ENCODE results near the gene FLT3LG. TPM values are rescaled to one million over a fixed set of nuclear protein-coding genes. Genes with fewer than 3 reads are reported as not detected.

The FLT3LG gene
- total and polyA plus RNA-seq, 9 of the 15 experiments (the other 6 are each of a cell fraction or from before 2014, with no cell fraction given) = 0.31 to 6.4 (median 1.1) TPM

DNA sequence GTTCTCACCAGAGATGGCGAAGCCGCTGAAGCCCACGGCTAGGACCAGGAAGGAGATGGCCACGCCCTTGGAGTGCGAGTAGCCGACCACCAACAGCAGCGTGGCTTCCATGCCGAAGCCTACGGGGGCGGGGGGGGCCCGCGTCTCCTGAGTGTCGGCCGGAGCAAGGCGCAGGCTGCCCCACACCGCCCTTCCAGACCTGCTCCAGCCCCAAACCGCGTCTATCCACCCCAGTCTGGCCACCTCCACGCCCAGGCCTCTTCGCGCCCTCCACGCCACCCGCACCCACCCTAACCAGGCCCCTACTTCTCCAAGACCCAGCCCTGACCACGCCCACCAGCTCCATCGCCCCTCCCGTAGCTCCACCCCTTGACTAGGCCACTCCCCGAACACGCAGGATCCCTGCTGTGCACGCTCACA is 42.7 kb upstream of the FLT3LG start (continued):
- TF ChIP-seq, protein P1, sequence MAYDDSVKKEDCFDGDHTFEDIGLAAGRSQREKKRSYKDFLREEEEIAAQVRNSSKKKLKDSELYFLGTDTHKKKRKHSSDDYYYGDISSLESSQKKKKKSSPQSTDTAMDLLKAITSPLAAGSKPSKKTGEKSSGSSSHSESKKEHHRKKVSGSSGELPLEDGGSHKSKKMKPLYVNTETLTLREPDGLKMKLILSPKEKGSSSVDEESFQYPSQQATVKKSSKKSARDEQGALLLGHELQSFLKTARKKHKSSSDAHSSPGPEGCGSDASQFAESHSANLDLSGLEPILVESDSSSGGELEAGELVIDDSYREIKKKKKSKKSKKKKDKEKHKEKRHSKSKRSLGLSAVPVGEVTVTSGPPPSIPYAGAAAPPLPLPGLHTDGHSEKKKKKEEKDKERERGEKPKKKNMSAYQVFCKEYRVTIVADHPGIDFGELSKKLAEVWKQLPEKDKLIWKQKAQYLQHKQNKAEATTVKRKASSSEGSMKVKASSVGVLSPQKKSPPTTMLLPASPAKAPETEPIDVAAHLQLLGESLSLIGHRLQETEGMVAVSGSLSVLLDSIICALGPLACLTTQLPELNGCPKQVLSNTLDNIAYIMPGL (CRISPR knock-in tag; IDR thresholded peaks at IDR 0.05) = 0 out of 2 replicates have a peak, but pooled peaks have one; percentile 53
- peak in 1 of 2 experiments; percentile 23; a peak in 1 of 4 replicates for TF ChIP-seq MAZ (CRISPR knock-in tag; conservative IDR thresholded peaks at IDR 0.05 in 1 of 2, IDR thresholded peaks at IDR 0.05 in 1 of 2)
- TF ChIP-seq EWSR1 (IDR thresholded peaks at IDR 0.05; ENCODE audit: borderline replicate concordance, low read depth, partially characterized antibody) = no peak
- TF ChIP-seq XRCC5 (IDR thresholded peaks at IDR 0.05; ENCODE audit: low read depth, low read length) = no peak
- no peak for TF ChIP-seq CXXC5 (CRISPR knock-in tag; IDR thresholded peaks at IDR 0.05)
- no peak for TF ChIP-seq FOXA3 (CRISPR knock-in tag; conservative IDR thresholded peaks at IDR 0.05 in 1 of 2, IDR thresholded peaks at IDR 0.05 in 1 of 2)
- TF ChIP-seq, protein P2, sequence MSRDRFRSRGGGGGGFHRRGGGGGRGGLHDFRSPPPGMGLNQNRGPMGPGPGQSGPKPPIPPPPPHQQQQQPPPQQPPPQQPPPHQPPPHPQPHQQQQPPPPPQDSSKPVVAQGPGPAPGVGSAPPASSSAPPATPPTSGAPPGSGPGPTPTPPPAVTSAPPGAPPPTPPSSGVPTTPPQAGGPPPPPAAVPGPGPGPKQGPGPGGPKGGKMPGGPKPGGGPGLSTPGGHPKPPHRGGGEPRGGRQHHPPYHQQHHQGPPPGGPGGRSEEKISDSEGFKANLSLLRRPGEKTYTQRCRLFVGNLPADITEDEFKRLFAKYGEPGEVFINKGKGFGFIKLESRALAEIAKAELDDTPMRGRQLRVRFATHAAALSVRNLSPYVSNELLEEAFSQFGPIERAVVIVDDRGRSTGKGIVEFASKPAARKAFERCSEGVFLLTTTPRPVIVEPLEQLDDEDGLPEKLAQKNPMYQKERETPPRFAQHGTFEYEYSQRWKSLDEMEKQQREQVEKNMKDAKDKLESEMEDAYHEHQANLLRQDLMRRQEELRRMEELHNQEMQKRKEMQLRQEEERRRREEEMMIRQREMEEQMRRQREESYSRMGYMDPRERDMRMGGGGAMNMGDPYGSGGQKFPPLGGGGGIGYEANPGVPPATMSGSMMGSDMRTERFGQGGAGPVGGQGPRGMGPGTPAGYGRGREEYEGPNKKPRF (IDR thresholded peaks at IDR 0.05; ENCODE audit: low read depth, low read length) = no peak
- no peak for TF ChIP-seq PTRF (tag; IDR thresholded peaks at IDR 0.05)
- TF ChIP-seq CBX3 (IDR thresholded peaks at IDR 0.05; ENCODE audit: borderline replicate concordance in 1 of 2, low read length in 2 of 2) = no peak
- TF ChIP-seq CCAR2 (IDR thresholded peaks at IDR 0.05; ENCODE audit: low read depth, low read length) = no peak
- no peak for TF ChIP-seq NR2C2 (CRISPR knock-in tag; IDR thresholded peaks at IDR 0.05)
- no peak for TF ChIP-seq NR2C2 (tag; IDR thresholded peaks at IDR 0.05)
- no peak for TF ChIP-seq ZNF3 (CRISPR knock-in tag; IDR thresholded peaks at IDR 0.05)
- no peak for TF ChIP-seq ZNF551 (CRISPR knock-in tag; IDR thresholded peaks at IDR 0.05)
- no peak for TF ChIP-seq HMGN3 (IDR thresholded peaks at IDR 0.05; ENCODE audit: borderline replicate concordance, extremely low read depth, insufficient read length, low read depth, low read length)
- TF ChIP-seq, protein P3, sequence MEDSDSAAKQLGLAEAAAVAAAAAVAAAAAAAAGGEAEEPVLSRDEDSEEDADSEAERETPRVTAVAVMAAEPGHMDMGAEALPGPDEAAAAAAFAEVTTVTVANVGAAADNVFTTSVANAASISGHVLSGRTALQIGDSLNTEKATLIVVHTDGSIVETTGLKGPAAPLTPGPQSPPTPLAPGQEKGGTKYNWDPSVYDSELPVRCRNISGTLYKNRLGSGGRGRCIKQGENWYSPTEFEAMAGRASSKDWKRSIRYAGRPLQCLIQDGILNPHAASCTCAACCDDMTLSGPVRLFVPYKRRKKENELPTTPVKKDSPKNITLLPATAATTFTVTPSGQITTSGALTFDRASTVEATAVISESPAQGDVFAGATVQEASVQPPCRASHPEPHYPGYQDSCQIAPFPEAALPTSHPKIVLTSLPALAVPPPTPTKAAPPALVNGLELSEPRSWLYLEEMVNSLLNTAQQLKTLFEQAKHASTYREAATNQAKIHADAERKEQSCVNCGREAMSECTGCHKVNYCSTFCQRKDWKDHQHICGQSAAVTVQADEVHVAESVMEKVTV (CRISPR knock-in tag; IDR thresholded peaks at IDR 0.05) = no peak
- TF ChIP-seq SNIP1 (IDR thresholded peaks at IDR 0.05; ENCODE audit: low read depth) = no peak
- TF ChIP-seq, protein P4, sequence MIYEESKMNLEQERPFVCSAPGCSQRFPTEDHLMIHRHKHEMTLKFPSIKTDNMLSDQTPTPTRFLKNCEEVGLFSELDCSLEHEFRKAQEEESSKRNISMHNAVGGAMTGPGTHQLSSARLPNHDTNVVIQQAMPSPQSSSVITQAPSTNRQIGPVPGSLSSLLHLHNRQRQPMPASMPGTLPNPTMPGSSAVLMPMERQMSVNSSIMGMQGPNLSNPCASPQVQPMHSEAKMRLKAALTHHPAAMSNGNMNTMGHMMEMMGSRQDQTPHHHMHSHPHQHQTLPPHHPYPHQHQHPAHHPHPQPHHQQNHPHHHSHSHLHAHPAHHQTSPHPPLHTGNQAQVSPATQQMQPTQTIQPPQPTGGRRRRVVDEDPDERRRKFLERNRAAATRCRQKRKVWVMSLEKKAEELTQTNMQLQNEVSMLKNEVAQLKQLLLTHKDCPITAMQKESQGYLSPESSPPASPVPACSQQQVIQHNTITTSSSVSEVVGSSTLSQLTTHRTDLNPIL (CRISPR knock-in tag; IDR thresholded peaks at IDR 0.05) = no peak
- TF ChIP-seq ETV6 (IDR thresholded peaks at IDR 0.05; ENCODE audit: borderline replicate concordance in 1 of 2, low read depth in 2 of 2, low read length in 1 of 2) = no peak
- no peak for TF ChIP-seq ETV6 (CRISPR knock-in tag; IDR thresholded peaks at IDR 0.05; ENCODE audit: borderline replicate concordance)
